Kasumi-1 (cell line): ENCODE results near the gene SEBOX.

ENCODE experiments used
- DNase-seq, 2 experiments: peaks; one replicate each; lab custom pipeline; 2025; lab: John Stamatoyannopoulos, UW

The SEBOX gene

GRCh38 chr17:28368306-28368831, 3.4 kb upstream of the SEBOX start:
- DNase-seq, result no peak

DNA sequence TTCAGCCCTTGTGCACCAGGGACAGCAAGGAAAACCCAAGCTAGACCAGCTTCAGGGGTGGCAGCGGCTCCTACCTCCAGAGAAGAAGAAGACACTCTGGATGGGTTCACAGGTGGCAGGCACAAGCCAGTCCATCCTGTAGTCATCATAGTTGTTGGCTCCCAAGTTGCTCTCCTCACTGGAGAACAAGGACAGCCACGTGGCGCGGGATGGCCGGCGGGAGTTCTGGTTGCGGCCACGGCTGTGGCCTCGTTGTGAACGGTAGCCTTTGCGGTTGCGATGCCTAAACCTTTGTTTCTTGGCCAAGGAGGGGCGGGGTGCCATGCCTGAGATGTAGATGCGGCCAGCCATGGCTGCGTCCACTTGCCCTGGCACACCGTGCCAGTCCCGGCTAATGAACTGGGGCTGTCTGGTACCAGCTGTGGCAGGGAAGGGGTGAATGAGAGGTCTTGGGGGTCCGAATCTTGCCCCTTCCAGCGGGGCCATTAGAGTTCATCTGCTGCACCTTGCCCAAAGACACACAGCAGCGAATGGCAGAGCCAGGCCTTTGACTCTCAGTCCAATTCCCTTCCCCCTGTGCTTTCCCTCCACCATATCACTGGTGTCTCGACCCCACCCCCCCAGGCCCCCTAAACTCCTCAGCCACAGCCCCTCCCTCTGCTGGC, 2.8 kb upstream of the SEBOX start:
- no peak for DNase-seq

DNA sequence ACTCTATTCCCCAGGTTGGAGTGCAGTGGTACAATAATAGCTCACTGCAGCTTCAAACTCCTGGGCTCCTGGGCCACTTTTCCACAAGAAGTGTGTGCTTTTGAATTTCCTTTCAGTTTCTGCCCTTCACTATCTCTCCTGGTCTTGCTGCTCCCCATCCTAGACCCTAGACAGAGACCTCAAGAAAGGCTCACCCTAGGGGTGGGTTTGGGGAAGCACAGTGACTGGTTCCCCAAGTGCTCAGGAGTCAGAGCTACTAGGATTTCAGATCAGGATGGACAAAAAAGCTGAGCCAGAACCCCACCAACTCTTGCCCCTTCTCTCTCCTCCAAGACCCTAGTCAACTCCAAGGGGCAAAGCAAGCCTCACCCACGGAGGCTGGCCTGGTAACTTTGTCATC, 1.6 kb upstream of the SEBOX start:
- peak in 1 of 2 experiments; percentile 16 for DNase-seq

GRCh38 chr17:28365487-28365886, 488 bp upstream of the SEBOX start:
- DNase-seq, result no peak

GRCh38 chr17:28363776-28364650, 986 bp downstream of the SEBOX start:
- DNase-seq, result no peak

- DNase-seq, result no peak
These were observed 1.8 kb downstream of the SEBOX start for GRCh38 chr17:28363186-28363585.

DNA sequence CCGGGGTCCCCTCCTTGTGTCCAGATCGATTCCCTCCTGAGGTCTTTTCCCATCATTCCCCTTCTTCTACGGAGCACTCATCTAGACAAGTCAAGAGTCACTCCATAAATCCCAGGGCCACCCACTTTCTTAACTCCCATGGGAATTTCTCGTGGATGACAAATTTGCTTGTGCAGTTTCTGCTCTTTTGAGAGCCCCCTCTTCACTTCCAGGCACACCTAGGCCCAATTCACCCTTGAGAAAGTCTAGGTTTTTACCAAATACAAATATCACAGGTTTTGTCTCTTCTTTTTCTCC, 7.2 kb downstream of the SEBOX start:
- no peak for DNase-seq

GRCh38 chr17:28357061-28357900, 7.7 kb downstream of the SEBOX start, which contains the start of gene POLDIP2:
TSS of gene POLDIP2 (minus strand) at chr17:28357527. CDS start at chr17:28357448, 79 bp downstream.
- DNase-seq, result peak; percentile 87 to 93

DNA sequence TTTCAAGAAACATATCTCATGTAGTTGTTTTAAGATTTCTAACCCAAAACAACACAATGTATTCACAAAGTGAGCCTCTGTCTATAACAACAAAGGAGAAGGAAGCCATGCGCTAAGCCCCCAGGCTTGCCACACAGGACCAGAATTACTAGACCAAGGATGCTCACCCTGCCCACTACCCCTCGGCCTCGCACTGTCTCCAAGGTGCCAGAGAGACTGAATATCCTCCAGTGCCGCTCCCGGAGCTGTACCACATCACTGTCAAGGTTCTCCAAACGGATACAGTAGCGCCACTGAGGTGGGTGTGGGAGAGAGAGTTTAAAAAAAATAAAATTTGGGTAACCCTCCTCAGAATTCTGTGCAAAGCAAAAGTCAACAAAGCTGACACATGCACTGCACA, 14.7 kb downstream of the SEBOX start:
- DNase-seq, result no peak

GRCh38 chr17:28348979-28349378, 16.0 kb downstream of the SEBOX start:
- no peak for DNase-seq

DNA sequence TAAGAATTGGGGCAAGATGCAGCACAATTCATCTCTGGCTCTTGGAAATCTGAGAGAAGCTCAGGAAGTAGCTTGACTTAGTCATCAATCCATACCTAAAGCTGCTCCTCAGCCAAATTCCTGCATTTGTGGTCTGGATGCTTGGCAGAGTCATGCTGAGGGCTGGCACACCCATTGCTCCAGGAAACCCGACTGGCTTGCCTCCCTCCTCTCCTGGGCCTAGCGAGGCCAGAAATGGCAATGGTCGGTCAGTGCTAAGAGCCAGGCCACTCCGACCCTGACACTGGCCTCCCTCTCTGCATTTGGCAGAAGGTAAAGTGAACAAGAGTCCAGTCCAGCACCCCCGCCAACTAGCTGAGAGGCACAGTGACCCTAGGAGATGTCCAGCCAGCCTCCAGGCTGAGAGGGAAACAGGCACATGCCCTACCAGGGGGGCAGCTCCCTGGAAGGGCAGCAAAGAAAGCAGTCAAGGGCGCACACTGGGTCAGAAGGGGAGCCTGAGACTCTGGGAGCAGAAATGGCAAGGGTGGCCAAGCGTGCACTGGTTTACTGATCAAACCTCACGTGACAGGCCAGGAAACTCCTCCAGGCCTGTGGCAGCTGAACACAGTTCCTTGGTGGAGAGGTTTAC, 17.6 kb downstream of the SEBOX start:
- no peak for DNase-seq

- peak in 1 of 2 experiments; percentile 13 for DNase-seq
These were observed 18.2 kb downstream of the SEBOX start for GRCh38 chr17:28346746-28347246.

GRCh38 chr17:28346199-28346580, 18.8 kb downstream of the SEBOX start:
- no peak for DNase-seq

- no peak for DNase-seq
These were observed 19.4 kb downstream of the SEBOX start for GRCh38 chr17:28345419-28346198.

GRCh38 chr17:28344435-28344901, 20.5 kb downstream of the SEBOX start:
- no peak for DNase-seq

GRCh38 chr17:28344011-28344410, 21.0 kb downstream of the SEBOX start:
- no peak for DNase-seq

DNA sequence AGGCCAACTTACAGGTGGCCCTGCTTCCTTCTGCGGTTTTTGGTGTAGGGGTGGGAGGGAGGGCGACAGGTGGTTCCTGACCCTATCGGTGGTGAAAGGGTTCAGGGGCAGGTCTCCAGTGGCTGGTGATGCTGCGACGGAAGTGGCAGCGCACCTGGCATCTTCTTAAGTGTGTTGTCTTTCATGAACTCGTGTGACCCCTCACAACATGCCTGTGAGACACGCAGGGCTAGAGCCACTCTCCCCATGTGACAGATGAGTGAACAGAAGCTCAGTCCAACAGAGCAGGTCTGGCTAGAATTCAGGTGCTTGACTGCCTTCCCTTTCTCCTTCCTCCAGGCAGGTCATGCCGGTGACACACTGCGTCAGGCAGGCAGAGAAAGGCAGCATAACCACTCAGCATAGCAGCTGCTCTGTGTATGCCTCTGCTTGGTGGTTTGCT, 21.5 kb downstream of the SEBOX start:
- DNase-seq, result no peak

DNA sequence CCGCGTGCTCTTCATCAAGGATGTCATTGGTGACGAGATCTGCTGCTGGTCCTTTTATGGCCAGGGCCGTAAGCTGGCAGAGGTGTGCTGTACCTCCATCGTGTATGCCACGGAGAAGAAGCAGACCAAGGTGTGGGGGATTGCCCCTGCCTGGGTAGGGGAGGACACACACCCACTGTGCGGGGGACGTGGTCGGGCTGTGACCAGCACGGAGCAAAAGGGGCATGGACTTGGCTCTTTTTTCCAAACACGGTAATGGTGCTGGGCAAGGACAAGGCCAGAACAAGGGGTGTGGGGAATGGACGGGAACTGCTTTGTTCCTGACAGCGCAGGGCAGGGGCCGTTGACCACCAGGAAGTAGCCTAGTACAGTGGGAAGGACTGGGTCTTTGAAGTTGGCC, 22.7 kb downstream of the SEBOX start:
- no peak for DNase-seq

DNA sequence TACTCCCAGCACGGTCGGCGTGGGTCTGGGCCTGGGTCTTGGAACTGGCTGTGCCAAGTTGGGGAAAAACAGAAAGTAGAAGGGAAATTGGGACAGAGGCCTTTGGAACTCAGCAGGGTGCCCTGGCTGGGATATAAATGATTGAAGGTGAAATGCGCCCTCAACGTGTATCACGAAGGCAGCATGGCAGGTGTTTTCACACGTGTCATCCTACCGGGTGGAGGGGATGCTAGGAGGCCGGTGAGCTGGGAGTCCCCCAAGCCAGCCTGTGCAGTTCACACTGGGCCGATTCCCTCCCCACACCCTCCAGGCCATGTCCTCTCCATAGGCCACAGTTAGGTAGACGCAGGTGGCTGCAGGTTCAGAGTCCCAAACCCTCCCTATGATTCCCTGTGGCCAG, 23.5 kb downstream of the SEBOX start:
- DNase-seq, result no peak

DNA sequence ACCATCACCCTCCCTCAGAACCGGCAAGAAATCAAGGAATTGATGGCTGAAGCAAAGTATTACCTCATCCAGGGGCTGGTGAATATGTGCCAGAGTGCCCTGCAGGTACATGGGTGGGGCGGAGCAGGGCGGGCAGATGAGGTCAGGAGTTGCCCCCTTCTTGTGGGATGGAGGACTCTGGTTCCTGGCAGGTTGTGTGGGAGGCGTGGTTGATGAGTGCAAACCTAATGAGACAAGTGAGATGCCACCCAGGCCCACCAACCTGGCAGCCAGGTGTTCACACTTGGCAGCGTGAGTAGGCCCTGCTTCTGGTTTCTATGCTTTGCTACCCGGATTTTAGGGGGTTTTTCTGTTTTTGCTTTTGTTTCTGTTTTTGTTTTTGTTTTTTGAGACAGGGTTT, 24.6 kb downstream of the SEBOX start:
- no peak for DNase-seq

GRCh38 chr17:28339431-28339830, 25.6 kb downstream of the SEBOX start:
- DNase-seq, result no peak
